Pancreas (tissue), 10 donors: ENCODE data around the gene ORM2. TPM values are rescaled to one million over a fixed set of nuclear protein-coding genes. Genes with fewer than 3 reads are reported as not detected.
"Not testable (repeated sequence)": the region's sequence is repeated elsewhere in the genome, so short reads cannot be mapped to it uniquely, and the experiment has no call there.

Experiments
- ATAC-seq, 4 donors: fragments of 200-7000 bp; cut with Tn5 transposase; one replicate each; pipeline versions ENCODE4 v1.8.0 to v1.9.1; 2020; ENCODE audit warnings: mild to moderate bottlenecking in 4 of 4, moderate library complexity in 4 of 4
- DNase-seq, 6 donors: peaks; one replicate each; pipeline ENCODE4 v3.0.0-alpha.2; 2020
- FAIRE-seq: peaks from 2 replicates; lab custom pipeline; 2012; peaks lifted over from hg19 to GRCh38; lab: Jason Lieb, UNC
- H3K27ac ChIP-seq, 4 donors: fragments of 200-600 bp; sonication (generic); 1 replicate in 3 of 4; 2 replicates in 1 of 4; pipeline versions ENCODE4 v1.5.0 to v1.8.0; 2020
- H3K27me3 ChIP-seq, 4 donors: fragments of 200-600 bp; one replicate each; pipeline ENCODE4 v1.8.0; 2021
- H3K36me3 ChIP-seq, 3 donors: fragments of 200-600 bp; sonication (generic) in 1 of 3; one replicate each; pipeline versions ENCODE4 v1.5.0 to v1.8.0; 2020 to 2021
- H3K4me1 ChIP-seq, 3 donors: fragments of 200-600 bp; one replicate each; pipeline ENCODE4 v1.8.0; 2021
- H3K4me3 ChIP-seq, 4 donors: fragments of 200-600 bp; sonication (generic) in 2 of 4; one replicate each; pipeline versions ENCODE4 v1.5.0 to v1.8.0; 2020 to 2021
- H3K9me3 ChIP-seq, 4 donors: fragments of 200-600 bp; one replicate each; pipeline ENCODE4 v1.8.0; 2021
- WGBS, 2 donors: extraction: QIAGEN DNeasy Blood & Tissue Kit; methylation state at CpG; one replicate each; pipeline ENCODE4 v1.1.7; 2013; 5-methylcytosine and 5-hydroxymethylcytosine counted together
- intact Hi-C, 3 donors: fragments of 100-400 bp; cut with DNase I; formaldehyde crosslinking; loops; one replicate each; pipeline versions ENCODE4 v1.11.1 to v1.14.2; 2022
- polyA plus RNA-seq, 2 donors: library from polyadenylated mRNA; stranded (reverse); fragments of 200-250 nt; gene quantifications; one replicate each; pipeline ENCODE4 v1.2.3, GENCODE V29; 2013
- total RNA-seq, 6 donors: library from RNA; stranded (reverse); fragmentation: NEBNext Ultra II Directional in 4 of 6; extraction: Animal tissue kit (Norgen Biotek cat#: 25700) in 4 of 6; gene quantifications; one replicate each; pipeline versions ENCODE4 v1.2.1 to v1.2.4, GENCODE V29; 2021 to 2023
- TF ChIP-seq, protein P1 (sequence below), 4 donors: fragments of 200-600 bp; sonication (generic) in 3 of 4; IDR thresholded peaks; one replicate each; pipeline versions ENCODE4 v1.5.0 to v1.8.0; 2021; ENCODE audit warnings: antibody characterized with exemption in 4 of 4
- donor health status: healthy with polysubstance abuse.
- donor health status: DM: no; HTN: no; CAD: no; lungs with moderate emphysema.
- donor health status: DM: no; HTN: no; CAD: no.
- donor health status: control.
- donor health status: control.
- donor health status: Bipolar disorder and iron deficiency.
- donor health status: DM: yes; HTN: yes; CAD: no.
- donor health status: DM: no; HTN: no; CAD: no.
- donor health status: DM: no; HTN: no; CAD: no.
- donor health status: DM: yes; HTN: yes; CAD: no.

ORM2 gene
- total and polyA plus RNA-seq, 8 donors: 0.12 to 3.1 (median 0.50) TPM; not detected in 4

DNA sequence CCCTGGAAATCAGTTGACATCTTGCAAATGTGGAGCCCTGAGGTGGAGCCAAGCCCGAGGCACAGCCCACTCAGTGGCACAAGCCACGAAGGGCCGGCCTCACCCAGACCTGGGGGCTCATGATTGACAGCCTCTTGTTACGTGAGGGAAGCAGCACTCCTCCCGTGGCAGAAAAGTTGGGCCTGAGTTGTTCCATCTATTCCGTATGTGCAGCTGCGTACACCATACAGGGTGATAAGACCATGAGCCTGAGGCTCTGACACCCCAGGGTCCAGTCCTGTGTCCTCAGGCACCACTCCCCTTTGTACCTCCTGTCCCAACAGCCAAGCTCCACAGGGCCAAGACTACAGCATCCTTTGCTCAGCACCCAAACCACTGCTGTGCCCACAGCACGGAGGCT, 1.9 kb upstream of the ORM2 start:
- Histone ChIP-seq H3K4me1 (no peaks in the 10 kb centered on the region), H3K36me3 (no peaks in the 10 kb centered on the region), H3K4me3 (no peak overlapping the region), H3K27ac (no peak overlapping the region), H3K9me3 (no peaks in the 10 kb centered on the region), H3K27me3 (no peaks in the 10 kb centered on the region)
- intact Hi-C loops: no loop called here
- no peak for FAIRE-seq
- peak in 1 of 6 donors; percentile 29 for DNase-seq
- TF ChIP-seq, protein P1, sequence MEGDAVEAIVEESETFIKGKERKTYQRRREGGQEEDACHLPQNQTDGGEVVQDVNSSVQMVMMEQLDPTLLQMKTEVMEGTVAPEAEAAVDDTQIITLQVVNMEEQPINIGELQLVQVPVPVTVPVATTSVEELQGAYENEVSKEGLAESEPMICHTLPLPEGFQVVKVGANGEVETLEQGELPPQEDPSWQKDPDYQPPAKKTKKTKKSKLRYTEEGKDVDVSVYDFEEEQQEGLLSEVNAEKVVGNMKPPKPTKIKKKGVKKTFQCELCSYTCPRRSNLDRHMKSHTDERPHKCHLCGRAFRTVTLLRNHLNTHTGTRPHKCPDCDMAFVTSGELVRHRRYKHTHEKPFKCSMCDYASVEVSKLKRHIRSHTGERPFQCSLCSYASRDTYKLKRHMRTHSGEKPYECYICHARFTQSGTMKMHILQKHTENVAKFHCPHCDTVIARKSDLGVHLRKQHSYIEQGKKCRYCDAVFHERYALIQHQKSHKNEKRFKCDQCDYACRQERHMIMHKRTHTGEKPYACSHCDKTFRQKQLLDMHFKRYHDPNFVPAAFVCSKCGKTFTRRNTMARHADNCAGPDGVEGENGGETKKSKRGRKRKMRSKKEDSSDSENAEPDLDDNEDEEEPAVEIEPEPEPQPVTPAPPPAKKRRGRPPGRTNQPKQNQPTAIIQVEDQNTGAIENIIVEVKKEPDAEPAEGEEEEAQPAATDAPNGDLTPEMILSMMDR (IDR thresholded peaks at IDR 0.05): no peak
- WGBS, 2 donors: 91 to 94% methylated on average over 8 of the region's 8 CpGs
- no peak for ATAC-seq

GRCh38 chr9:114328357-114328820, 1.3 kb upstream of the ORM2 start:
- DNase-seq, FAIRE-seq, intact Hi-C loops, H3K27me3 ChIP-seq, H3K4me3 ChIP-seq, H3K36me3 ChIP-seq, H3K27ac ChIP-seq, H3K4me1 ChIP-seq, H3K9me3 ChIP-seq, ATAC-seq: not testable (repeated sequence)
- WGBS, 2 donors: 83 to 89% methylated on average over 10 of the region's 10 CpGs

- H3K4me1 ChIP-seq, H3K9me3 ChIP-seq, ATAC-seq, H3K27me3 ChIP-seq, FAIRE-seq, intact Hi-C loops, DNase-seq, H3K36me3 ChIP-seq, H3K4me3 ChIP-seq, H3K27ac ChIP-seq: not testable (repeated sequence)
- WGBS, 2 donors: 65 to 67% methylated on average over 9 to 11 of the region's 12 CpGs
These were observed 588 bp upstream of the ORM2 start for GRCh38 chr9:114328937-114329624.

- Histone ChIP-seq H3K4me1 (no peaks in the 10 kb centered on the region), H3K27ac (no peak overlapping the region), H3K36me3 (no peaks in the 10 kb centered on the region), H3K27me3 (no peaks in the 10 kb centered on the region), H3K9me3 (no peaks in the 10 kb centered on the region), H3K4me3 (no peak overlapping the region)
- DNase-seq: no peak
- peak in 1 of 4 donors; percentile 9 for ATAC-seq
- TF ChIP-seq, protein P1 (IDR thresholded peaks at IDR 0.05): no peak
- 71% methylated on average over 10 of the region's 10 CpGs for WGBS, 2 donors
- intact Hi-C loops: no loop called here
- FAIRE-seq: no peak
These were observed 967 bp downstream of the ORM2 start for GRCh38 chr9:114330636-114331035.

DNA sequence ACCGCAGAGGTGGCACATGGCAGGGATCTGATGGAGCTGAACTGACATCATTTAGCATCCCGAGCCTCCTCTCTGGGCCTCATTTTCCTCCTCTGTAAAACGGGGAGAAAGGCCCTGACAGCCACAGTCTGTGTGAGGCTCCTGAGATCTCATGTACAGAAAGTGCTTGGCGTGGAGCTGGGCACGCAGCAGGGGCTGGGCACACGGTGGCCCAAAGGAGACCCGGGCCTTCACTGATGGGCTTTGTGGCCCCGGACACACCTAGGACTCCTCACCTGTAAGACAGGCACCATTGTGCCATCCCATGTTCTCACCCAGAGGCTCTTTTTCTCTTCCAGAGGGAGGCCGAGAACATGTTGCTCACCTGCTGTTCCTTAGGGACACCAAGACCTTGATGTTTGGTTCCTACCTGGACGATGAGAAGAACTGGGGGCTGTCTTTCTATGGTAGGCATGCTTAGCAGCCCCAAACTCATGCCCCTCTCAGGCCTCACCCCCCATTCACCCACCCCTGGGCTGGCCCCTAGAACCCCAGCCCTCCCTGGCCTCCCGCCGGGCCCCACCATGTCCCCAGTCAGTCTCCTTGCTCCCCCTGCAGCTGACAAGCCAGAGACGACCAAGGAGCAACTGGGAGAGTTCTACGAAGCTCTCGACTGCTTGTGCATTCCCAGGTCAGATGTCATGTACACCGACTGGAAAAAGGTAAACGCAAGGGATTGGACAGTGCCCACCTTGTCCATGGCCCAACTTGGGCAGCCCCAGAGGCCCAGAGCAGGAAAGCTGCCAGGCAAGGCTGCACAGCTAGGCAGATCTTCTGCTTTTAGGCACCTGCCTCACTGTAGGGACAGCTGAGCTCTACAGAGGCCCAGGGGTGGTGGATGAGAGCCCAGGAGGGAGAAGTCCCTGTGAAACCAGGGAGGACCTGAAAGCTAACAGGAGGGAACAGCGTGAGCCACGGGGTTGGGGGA, 1.8 kb downstream of the ORM2 start:
- intact Hi-C loops, H3K4me1 ChIP-seq, H3K9me3 ChIP-seq, ATAC-seq, DNase-seq, H3K27ac ChIP-seq, H3K27me3 ChIP-seq, H3K4me3 ChIP-seq, H3K36me3 ChIP-seq, FAIRE-seq: not testable (repeated sequence)
- WGBS, 2 donors: 71 to 72% methylated on average over 15 of the region's 19 CpGs

DNA sequence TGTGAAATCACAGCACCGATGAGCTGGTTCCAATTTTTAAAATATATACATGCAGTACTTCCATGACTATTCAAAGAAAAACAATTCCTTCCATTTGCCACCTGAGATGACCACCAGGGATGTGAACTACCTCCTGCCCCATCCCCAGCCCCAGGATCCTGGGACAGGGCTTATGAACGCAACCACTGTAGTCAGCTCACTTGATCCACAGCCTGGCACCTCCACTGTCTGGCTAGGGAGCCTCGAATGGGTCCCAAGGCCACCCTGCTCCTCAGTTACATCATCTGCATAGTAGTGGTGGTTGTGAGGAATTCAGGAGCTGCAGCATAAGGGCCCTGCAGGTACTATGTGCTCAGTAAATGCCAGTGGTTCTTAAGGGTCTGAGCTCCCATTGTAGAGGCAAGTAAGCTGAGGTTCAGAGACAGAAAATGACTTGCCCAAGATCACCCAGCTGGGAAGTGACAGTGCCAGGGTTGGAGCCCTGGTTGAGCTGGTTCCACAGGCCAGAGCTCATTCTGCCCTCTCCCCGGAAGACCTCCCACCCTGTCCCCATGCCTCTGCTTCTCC, 2.9 kb downstream of the ORM2 start:
- H3K9me3 ChIP-seq, H3K36me3 ChIP-seq, H3K4me3 ChIP-seq, H3K4me1 ChIP-seq, DNase-seq, intact Hi-C loops, FAIRE-seq, H3K27ac ChIP-seq, ATAC-seq, H3K27me3 ChIP-seq: not testable (repeated sequence)
- 73 to 74% methylated on average over 4 of the region's 4 CpGs for WGBS, 2 donors

GRCh38 chr9:114333718-114334117, 4.0 kb downstream of the ORM2 start:
- H3K27me3 ChIP-seq, FAIRE-seq, DNase-seq, intact Hi-C loops, H3K27ac ChIP-seq, H3K4me1 ChIP-seq, H3K36me3 ChIP-seq, H3K4me3 ChIP-seq, H3K9me3 ChIP-seq, ATAC-seq: not testable (repeated sequence)
- WGBS, 2 donors: 72% methylated on average over 2 to 3 of the region's 4 CpGs
